GM08714 (cell line): Measurements from ENCODE around the gene HLF.

Source experiments
- H3K4me3 ChIP-seq: fragments of 200-500 bp; sonication (Bioruptor generic); 2 replicates; pipeline ENCODE4 v1.5.1; 2014; ENCODE audit warnings: mild to moderate bottlenecking, low read length, inconsistent platforms
- ZNF274 ChIP-seq: IDR thresholded peaks from 2 replicates; pipeline ENCODE4 v1.6.1; 2012; ENCODE audit warnings: mild to moderate bottlenecking, low read depth, low read length

HLF gene

DNA sequence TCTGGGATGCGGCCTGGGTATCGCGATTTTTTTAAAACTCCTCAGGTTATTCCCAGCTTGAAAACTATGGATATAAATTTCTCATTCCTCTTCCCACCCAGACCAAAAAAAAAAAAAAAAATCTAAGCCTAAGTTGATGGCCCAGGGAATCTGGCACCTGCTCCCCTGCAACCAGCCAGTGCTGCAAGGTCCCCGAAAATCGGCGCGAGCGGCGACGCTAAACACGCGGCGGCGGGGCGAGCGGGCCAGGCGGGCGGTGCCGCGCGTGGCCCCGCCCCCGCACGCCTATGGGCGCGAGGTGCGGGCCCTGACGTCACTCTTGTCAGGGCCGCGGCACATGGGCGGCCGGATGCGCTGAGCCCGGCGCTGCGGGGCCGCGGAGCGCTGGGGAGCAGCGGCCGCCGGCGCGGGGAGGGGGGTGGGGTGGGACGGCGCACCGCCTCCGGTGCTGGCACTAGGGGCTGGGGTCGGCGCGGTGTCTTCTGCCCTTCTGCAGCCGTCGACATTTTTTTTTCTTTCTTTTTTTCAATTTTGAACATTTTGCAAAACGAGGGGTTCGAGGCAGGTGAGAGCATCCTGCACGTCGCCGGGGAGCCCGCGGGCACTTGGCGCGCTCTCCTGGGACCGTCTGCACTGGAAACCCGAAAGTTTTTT, at the start of gene HLF:
HLF (plus strand) TSS at position 316 of the 654 bp plus-strand sequence. CDS start 525 bp downstream, outside the sequence.
- peak within 1 kb of the TSS; percentile 66 for H3K4me3 ChIP-seq
- TF ChIP-seq ZNF274, result no peak

- no peak overlapping the region for H3K4me3 ChIP-seq
- TF ChIP-seq ZNF274, result no peak
Measured at GRCh38 chr17:55215711-55216110, 49.0 kb upstream of the HLF start.

DNA sequence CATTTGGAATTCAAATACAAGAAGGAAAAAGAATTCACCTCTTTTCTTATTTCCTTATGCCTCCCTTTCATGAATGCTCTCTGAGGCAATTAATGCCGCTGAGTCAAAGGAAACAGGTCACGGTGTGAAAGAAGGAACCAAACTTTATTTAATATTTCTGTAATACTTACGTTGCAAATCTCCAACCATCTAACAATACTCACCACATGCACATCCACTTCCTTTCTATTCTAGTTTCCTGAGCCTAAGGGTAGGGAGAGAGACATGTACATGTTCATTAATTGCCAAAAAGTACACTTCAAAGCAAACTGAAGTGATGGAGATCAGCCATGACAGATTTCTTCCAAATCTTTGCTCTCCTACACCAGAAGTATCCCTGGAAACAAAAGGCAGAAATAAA, 47.9 kb upstream of the HLF start:
- no peak overlapping the region for H3K4me3 ChIP-seq
- TF ChIP-seq ZNF274, result no peak

DNA sequence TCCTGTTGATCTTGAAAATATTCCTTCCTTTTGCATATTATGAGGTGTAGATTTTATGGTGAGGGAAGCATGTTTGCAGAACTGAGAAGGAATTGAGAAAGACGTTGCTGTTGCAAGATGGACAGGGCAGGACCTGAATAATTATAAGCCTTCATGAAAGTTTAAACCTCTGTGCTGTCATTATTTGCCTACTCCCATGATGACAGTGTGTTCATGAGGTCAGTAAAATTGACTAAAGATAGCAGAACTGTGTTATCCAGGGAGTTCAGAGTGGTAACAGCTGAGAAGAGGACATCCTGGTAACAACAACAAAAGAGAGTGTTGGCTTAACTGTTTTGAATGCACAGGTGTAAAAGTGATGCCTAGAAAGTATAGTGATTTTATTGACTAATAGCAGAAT, 45.3 kb upstream of the HLF start:
- no peak for TF ChIP-seq ZNF274
- H3K4me3 ChIP-seq, result no peak overlapping the region

DNA sequence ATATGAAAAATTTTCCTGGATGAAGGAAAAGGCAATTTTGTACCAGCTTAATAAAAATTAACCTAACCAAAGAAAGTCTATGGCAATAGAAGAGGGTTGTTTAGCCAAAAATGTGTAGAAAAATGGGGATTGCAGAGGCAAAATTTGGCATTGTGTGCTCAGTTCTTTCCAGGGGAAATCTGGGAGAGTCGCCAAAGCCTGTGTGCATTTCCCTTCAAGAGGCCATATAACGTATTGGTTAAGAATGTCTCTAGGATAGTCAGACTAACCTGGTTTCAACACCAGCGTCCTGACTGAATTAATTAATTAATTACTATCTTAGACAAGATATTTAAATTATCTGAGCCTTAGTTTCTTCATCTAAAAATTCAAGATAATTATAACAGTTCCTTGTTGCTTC, 44.8 kb upstream of the HLF start:
- TF ChIP-seq ZNF274, result no peak

GRCh38 chr17:55223524-55223923, 41.2 kb upstream of the HLF start:
- TF ChIP-seq ZNF274, result no peak
- H3K4me3 ChIP-seq, result no peak overlapping the region

More for the DNA sequence above, 44.8 kb upstream of the HLF start:
- no peak overlapping the region for H3K4me3 ChIP-seq

DNA sequence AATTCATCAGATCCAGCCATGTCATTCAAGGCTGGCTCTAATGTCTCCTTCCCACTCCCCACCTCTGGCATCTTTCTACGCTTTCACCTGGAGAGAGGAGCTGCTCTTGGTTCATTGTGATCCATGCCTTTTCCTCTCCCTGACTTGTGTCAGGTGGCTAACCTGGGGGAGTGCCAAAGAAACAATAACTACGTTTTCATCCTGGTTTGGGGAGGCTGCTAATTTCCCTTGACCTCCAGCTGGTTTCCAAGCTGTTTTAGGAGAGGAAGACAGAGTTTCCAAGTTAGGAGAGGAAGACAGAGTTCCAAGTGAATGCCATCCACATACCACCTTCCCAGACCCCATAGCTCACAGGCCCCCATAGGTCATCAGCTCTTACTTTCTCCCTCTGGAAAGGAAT, 40.0 kb upstream of the HLF start:
- no peak overlapping the region for H3K4me3 ChIP-seq
- no peak for TF ChIP-seq ZNF274

DNA sequence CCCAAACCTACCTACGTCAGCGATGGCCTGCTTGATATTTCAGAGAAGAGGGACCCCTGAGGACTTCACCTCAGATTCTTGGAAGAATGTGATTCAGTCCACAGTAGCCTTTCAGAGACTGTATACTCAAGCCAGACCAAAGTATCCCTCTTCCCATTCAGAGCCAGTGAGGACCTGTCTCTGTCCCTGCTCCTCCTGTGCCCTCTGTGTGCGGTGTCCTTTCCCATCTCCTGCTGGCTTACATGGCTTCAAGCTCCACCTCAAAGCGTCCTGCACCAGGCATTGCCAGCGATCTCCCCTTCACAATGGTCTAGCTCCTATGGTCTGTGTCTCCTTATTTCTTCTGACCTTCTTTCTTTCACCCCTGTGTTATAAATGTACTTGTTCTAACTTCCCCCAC, 39.5 kb upstream of the HLF start:
- no peak for TF ChIP-seq ZNF274
- no peak overlapping the region for H3K4me3 ChIP-seq

DNA sequence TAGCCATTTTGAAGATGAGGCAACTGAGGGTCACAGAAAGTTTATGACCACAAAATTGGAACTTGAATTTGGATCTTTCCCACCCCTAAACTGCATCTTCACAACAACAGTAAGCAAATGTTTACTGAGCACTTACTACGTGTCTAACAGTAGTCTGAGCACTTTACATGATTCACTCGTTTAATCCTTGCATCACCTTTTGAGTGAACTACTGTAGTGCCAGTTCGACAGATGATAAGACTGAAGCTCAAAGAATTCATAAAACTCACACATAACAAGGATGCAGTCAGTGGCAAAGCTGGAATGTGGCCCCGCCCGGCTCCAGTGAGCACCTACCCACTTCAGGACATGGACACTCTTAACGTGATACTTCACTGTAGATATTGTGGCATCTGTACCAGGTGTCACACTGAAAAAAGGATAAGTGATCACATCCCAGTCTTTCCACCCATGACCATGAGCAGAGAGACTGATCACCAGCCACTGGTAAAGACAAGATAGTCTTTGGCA, 36.0 kb upstream of the HLF start:
- no peak overlapping the region for H3K4me3 ChIP-seq
- TF ChIP-seq ZNF274, result no peak

GRCh38 chr17:55229276-55229675, 35.5 kb upstream of the HLF start:
- no peak overlapping the region for H3K4me3 ChIP-seq
- no peak for TF ChIP-seq ZNF274

- no peak overlapping the region for H3K4me3 ChIP-seq
- no peak for TF ChIP-seq ZNF274
Measured at GRCh38 chr17:55230716-55231115, 34.0 kb upstream of the HLF start.

GRCh38 chr17:55233840-55234239, 30.9 kb upstream of the HLF start:
- TF ChIP-seq ZNF274, result no peak
- no peak overlapping the region for H3K4me3 ChIP-seq

GRCh38 chr17:55236316-55236715, 28.4 kb upstream of the HLF start:
- H3K4me3 ChIP-seq, result no peak overlapping the region
- no peak for TF ChIP-seq ZNF274

- TF ChIP-seq ZNF274, result no peak
- no peak overlapping the region for H3K4me3 ChIP-seq
Measured at GRCh38 chr17:55237268-55237667, 27.5 kb upstream of the HLF start.

DNA sequence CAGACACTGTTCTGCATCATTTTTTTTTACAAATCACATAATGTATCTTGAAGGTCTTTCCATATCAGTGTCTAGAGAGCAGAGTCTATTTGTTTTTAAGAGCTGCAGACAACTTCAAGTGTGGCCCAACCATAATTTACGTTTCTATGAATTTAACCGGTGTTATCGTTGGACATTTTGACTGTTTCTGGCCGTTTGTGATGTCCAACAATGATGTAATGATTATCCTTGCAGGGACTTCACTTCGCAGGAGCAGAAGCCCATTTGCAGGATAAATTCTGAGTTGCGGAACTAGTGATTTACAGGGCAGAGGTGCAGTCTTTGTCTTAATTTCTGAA, 26.9 kb upstream of the HLF start:
- H3K4me3 ChIP-seq, result peak overlapping the region; percentile 80; the same call in 1 of the 2 replicates

More for the DNA sequence above, 26.9 kb upstream of the HLF start:
- no peak for TF ChIP-seq ZNF274
